ENCODE results near the gene RUSC2.
"Not testable (repeated sequence)": the region's sequence is repeated elsewhere in the genome, so short reads cannot be mapped to it uniquely, and the experiment has no call there.

The RUSC2 gene

DNA sequence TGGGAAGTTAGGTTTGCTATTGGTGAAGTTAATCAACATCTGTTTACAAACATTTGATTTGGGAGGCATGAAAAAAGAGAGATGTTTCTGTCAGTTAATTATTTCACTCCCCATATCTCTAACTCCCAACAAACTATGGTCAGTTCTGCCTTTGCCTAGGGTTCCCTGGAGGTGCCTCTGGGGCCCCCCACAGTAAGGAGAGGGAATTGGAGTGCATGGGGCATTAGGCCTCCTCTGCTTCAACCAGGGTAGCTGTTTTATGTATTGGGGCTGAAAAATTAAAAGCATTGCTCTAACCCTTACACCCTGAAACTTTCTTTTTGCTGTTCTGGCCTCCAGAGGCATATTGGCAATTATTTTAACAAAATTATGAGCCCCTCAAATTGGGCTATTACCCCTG lies 32.3 kb downstream of the RUSC2 start:
- DNase-seq, result no peak

DNA sequence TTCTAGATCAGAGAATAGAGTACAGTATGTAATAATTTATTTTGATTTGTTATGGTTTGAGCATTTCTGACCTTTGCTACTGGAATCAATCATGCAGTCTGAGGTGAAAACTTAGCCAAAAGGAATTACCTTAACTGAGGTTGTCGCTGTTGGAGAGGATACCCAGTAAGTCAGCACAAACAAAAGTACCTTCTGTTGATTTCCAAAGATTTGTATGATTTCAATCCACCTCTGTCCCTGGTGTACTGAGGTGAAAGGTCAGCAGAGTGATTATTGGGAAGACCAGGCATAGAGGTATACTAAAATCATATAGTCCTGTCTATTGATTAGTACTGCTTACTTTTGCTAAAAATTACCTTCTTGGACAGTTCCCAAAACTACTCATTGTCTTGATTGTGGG lies 32.8 kb downstream of the RUSC2 start:
- DNase-seq, result no peak

DNA sequence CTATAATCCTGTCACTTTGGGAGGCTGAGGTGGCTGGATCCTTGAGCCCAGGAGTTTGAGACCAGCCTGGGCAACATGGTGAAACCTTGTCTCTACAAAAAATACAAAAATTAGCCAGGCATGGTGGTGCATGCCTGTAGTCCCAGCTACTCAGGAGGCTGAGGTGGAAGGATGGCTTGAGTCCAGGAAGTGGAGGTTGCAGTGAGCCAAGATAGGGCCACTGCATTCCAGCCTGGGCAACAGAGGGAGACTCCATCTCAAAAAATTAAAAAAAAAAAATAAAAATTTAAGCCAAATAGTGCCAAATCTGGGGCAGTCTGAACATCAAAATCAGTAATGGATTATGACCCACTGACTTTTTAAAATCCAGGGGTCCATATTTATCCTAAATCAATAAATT lies 33.6 kb downstream of the RUSC2 start:
- DNase-seq, result not testable (repeated sequence)

DNA sequence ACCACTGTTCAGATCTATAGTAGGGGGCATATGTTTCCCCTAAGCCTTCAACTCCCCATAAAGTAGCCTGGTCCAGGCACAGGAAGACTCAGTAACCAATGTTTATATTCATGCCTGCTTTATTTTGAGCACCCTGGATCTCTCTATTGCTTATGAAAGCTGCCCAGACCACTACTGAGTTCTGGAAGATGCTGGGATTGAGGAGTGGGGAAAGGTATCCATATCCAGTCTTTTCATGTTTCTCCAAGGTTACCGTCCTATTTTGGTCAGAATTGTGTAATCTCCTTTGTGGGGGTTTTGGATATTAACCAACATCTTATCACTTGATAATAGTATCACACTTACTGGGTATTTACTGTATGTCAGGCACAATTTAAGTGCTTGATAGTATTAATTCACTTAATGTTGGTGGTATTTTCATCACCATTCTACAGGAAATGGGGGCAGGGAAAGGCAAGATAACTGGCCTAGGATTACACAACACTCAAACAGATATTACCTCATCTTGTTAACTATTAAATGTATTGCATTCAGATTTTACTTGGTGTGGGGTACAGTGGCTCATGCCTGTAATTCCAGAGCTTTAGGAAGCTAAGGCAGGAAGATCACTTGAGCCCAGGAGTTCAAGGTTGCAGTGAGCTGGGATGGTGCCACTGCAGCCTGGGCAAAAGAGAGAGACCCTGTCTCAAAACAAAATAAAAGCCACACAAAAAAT lies 36.3 kb downstream of the RUSC2 start:
- DNase-seq, result no peak

DNA sequence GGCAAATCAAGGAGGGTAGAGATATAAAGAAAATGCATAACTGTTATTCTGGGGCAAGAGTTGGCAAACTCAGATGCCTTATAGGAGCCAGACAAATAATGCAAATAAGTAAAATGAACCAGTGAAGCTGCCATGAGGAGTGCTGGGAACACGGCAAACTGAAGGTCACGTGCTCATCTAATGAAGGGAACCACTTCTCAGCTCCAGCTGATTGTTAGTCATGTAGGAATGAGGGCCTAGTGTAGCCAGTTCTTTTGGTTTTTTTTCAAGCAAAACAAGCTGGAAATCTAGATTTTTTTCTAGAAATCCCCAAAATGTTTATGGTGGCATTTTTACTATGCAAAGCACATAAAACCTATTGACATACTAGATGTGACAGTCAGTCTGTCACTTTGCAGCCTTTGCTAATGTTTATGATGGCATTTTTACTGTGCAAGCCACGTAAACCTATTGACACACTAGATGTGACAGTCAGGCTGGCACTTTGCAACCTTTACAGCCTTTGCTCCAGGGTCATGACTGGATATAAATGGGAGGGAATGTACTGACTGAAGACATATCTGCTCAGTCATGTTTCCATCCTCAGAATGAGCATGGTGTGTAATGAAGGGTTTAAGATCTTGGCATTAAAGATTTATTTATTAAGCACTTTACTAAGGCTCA lies 39.4 kb downstream of the RUSC2 start:
- no peak for DNase-seq

DNA sequence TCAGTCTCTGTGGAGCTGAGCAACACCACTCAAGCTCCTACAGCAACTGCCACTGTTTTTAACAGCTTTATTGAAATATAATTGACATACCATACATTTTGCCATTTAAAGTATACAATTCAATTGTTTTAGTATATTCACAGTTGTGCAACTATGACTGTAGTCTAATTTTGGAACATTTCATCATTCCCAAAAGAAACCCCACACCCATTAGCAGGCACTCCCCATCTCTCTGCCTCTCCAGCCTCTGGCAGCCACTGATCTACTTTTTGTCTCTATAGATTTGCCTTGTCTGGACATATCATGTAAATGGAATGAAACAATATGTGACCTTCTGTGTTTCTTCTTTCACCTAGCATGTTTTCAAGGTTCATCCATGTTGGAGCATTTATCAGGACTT lies 43.5 kb downstream of the RUSC2 start:
- no peak for DNase-seq

DNA sequence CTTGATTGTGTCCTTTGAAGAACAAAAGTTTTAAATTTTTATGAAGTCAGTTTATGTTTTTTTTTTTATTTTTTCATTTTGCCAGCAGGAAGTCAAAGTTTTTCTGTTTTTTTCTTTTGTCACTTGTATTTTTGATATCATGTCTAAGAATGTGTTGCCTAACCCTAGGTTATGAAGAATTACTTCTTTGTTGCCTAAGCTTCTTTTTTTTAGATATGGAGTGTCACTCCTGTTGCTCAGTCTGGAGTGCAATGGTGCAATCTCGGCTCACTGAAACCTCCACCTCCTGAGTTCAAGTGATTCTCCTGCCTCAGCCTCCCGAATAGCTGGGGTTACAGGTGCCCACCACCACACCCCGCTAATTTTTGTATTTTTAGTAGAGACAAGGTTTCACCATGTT lies 45.0 kb downstream of the RUSC2 start:
- not testable (repeated sequence) for DNase-seq

DNA sequence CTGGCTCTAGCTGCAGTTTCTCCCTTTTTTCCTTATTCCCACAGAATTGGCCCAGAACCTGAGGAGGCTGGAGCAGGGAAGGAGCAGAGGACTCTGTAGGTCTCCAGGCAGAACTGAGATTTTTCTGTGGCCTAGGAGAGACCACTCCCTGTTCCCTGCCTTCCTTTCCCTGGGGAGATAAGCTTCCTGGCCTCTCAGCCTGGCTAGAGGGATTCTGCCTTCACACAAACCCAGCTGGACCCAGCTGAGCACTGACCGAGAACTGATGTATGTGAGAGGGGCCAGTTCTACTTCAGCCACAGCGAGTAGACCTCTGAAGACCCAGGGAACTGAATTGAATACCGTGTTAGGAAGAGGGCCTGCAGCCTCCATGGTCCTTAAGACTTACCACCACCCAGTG lies 48.0 kb downstream of the RUSC2 start:
- no peak for DNase-seq

DNA sequence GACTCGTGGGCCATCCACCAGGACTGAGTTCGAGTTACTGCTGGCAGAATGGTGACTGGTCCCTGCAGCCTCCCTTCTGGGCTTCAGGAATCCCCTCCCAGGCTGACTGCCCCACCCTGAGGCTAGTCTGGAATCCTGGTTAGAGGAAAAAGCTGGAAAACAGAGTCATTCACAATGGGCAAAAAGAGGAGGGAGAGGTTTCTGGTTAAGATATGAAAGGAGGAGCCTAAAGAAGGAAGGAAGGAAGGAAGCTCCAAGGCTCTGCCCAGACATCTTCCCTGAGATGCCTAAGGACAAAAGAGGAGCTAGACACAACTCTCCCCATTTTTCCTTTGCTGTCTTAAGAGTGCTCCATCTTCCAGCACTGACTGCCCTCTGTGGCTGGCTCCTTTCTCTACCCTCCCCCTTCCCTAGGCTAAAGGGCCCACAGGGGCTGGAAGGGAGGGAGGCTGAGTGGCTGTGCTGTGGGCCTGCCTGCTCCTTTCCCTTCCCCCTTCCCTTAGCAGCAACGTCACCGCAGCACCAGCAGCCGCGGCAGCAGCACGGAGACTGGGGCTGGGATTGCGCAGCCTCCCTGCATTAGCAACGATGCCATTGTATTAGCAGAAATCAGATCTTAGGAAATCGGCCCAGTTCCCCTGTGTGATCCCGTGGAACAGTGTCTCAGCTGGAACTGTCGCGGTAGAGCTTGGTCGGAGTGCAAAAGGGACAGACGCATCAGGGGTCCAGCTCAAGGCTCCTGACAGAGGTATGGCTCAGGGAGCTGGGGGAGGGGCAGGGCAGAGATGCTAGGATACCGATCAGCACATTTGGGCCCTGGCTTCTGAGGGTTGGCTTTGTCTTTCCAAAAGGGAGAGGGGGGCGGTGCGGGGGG lies 48.7 kb downstream of the RUSC2 start:
- DNase-seq, result no peak

Data from stimulated activated CD4-positive, alpha-beta T cell treated with anti-CD3 and anti-CD28 coated beads, Interleukin-15, amount 100 ng/mL, for 24 hours (primary cell).